A673 (cell line): Measurements from ENCODE around the gene PALS1. TPM values are rescaled to one million over a fixed set of nuclear protein-coding genes. Genes with fewer than 3 reads are reported as not detected.

Experiments
- BruUV-seq: library from RNA; stranded (reverse); fragments of 400-500 nt; replicated peaks from 2 replicates; lab custom pipeline; 2021; lab: Mats Ljungman, UMichigan
- CTCF ChIA-PET: fragments of 300-600 bp; sonication (Branson Sonifier 250); formaldehyde crosslinking; loops from one replicate; lab custom pipeline; 2022; ENCODE audit warnings: antibody characterized with exemption; lab: Charles Lee
- POLR2A ChIA-PET: fragments of 300-600 bp; sonication (Branson Sonifier 250); formaldehyde crosslinking; loops from one replicate; lab custom pipeline; 2022; ENCODE audit warnings: antibody characterized with exemption; ENCODE audit not compliant: low non-redundant PET; lab: Charles Lee
- DNase-seq: peaks from one replicate; pipeline ENCODE4 v3.0.0-alpha.2; 2015; ENCODE audit warnings: low spot score
- H3K27ac ChIP-seq: fragments of 200-600 bp; sonication (generic); 2 replicates; pipeline ENCODE4 v1.5.1; 2016; ENCODE audit warnings: mixed run types, low read depth, mild to moderate bottlenecking, mixed read lengths, antibody characterized with exemption, low read length; ENCODE audit not compliant: poor library complexity, severe bottlenecking
- H3K27me3 ChIP-seq: fragments of 200-600 bp; sonication (generic); replicated peaks from 2 replicates; pipeline ENCODE4 v1.6.1; 2017; ENCODE audit warnings: mixed run types, low read depth, mild to moderate bottlenecking, mixed read lengths, antibody characterized with exemption, low read length; ENCODE audit not compliant: insufficient read depth, poor library complexity
- H3K36me3 ChIP-seq: fragments of 200-600 bp; sonication (generic); 2 replicates; pipeline ENCODE4 v1.6.1; 2016; ENCODE audit warnings: mixed run types, mild to moderate bottlenecking, mixed read lengths, antibody characterized with exemption, low read length; ENCODE audit not compliant: insufficient read depth, poor library complexity, severe bottlenecking
- H3K4me1 ChIP-seq: fragments of 200-600 bp; sonication (generic); 2 replicates; pipeline ENCODE4 v1.6.1; 2017; ENCODE audit warnings: mixed run types, mild to moderate bottlenecking, mixed read lengths, antibody characterized with exemption, low read length; ENCODE audit not compliant: insufficient read depth, poor library complexity, severe bottlenecking
- H3K4me3 ChIP-seq: fragments of 200-600 bp; sonication (generic); 2 replicates; pipeline ENCODE4 v1.5.1; 2016; ENCODE audit warnings: low read depth, mixed run types, mild to moderate bottlenecking, mixed read lengths, low read length; ENCODE audit not compliant: poor library complexity, severe bottlenecking
- H3K9me3 ChIP-seq: fragments of 200-600 bp; sonication (generic); 2 replicates; pipeline ENCODE4 v1.6.1; 2016; ENCODE audit warnings: mixed run types, low read depth, mild to moderate bottlenecking, mixed read lengths, antibody characterized with exemption, low read length; ENCODE audit not compliant: poor library complexity, severe bottlenecking
- EZH2 ChIP-seq: fragments of 200-600 bp; sonication (generic); IDR thresholded peaks from 2 replicates; pipeline ENCODE4 v1.6.1; 2017; ENCODE audit warnings: borderline replicate concordance, low read depth, mild to moderate bottlenecking, mixed read lengths, antibody characterized with exemption, low read length; ENCODE audit not compliant: poor library complexity, severe bottlenecking
- intact Hi-C: fragments of 100-400 bp; cut with micrococcal nuclease; formaldehyde crosslinking; loops from one replicate; pipeline ENCODE4 v1.10.0; 2022; ENCODE audit not compliant: unreplicated experiment
- total RNA-seq: library from RNA; stranded (reverse); gene quantifications from 2 replicates; pipeline ENCODE4 v1.2.3, GENCODE V29; 2021
- TF ChIP-seq, protein P1 (sequence below): fragments of 300-800, 200-600 bp; sonication (generic); conservative IDR thresholded peaks from 2 replicates; pipeline ENCODE4 v1.5.1; 2017; ENCODE audit warnings: low read depth, mild to moderate bottlenecking, antibody characterized with exemption, low read length, moderate library complexity, mixed read lengths

PALS1 gene
- total RNA-seq, 1 experiment from 2014 or later = 112 TPM

DNA sequence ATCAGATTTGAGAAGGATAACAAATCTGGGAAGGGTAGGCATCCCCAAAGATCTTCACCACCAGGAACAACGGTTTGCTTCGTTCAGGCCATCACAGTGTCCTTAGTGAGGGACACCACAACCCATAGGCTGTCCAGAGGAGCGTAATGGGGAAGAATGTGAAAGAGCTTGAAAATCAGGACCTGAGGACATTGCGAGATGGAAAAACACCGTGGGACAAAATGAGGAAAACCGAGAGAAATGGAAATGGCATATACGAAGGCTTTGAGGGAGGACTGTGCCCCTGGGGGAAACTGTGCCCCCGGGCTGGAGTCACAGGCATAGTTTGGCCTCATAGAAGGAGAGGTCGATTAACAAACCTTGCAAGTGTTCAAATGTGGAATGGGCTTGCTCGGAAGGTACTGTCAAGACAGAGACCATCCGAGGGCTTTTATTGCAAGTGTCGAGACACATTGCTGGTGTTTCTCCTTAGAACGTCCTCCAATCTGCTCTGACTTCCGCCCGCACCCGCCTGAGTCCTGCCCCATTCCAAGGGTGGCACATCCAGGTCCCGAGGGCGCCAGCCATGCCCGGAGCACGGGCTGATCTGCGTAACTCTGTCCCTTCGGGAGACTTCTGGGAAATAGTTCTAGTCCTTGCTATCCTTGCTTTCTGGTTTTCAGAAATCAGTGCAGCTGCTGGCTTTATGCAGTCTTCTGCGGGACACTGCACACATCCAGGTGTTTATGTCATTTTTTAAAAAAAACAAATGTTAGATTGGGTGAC, 885 bp upstream of the PALS1 start:
- Histone ChIP-seq H3K36me3 (peaks cover 6% of the 10 kb centered on the region), H3K27me3 (no peaks in the 10 kb centered on the region), H3K27ac (peak overlapping the region; percentile 92), H3K9me3 (no peaks in the 10 kb centered on the region), H3K4me1 (peaks cover 15% of the 10 kb centered on the region), H3K4me3 (peak overlapping the region; percentile 78)
- TF ChIP-seq, protein P1, sequence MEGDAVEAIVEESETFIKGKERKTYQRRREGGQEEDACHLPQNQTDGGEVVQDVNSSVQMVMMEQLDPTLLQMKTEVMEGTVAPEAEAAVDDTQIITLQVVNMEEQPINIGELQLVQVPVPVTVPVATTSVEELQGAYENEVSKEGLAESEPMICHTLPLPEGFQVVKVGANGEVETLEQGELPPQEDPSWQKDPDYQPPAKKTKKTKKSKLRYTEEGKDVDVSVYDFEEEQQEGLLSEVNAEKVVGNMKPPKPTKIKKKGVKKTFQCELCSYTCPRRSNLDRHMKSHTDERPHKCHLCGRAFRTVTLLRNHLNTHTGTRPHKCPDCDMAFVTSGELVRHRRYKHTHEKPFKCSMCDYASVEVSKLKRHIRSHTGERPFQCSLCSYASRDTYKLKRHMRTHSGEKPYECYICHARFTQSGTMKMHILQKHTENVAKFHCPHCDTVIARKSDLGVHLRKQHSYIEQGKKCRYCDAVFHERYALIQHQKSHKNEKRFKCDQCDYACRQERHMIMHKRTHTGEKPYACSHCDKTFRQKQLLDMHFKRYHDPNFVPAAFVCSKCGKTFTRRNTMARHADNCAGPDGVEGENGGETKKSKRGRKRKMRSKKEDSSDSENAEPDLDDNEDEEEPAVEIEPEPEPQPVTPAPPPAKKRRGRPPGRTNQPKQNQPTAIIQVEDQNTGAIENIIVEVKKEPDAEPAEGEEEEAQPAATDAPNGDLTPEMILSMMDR = no peak
- TF ChIP-seq EZH2 = no peak
- ChIA-PET CTCF (interaction anchor here (1.4 kb wide), 1 partner anchor 46 kb away, joined by 4 read pairs; no protein-coding TSS in a partner anchor), POLR2A (interaction anchor here (0.7 kb wide), 1 partner anchor 37 kb away, joined by 3 read pairs; no protein-coding TSS in a partner anchor)
- peak; percentile 43 for DNase-seq
- BruUV-seq = TSS peak; percentile 89
- intact Hi-C loops = loop anchor here (2.0 kb wide), 2 partner anchors 42 to 72 kb away; no protein-coding TSS in a partner anchor

DNA sequence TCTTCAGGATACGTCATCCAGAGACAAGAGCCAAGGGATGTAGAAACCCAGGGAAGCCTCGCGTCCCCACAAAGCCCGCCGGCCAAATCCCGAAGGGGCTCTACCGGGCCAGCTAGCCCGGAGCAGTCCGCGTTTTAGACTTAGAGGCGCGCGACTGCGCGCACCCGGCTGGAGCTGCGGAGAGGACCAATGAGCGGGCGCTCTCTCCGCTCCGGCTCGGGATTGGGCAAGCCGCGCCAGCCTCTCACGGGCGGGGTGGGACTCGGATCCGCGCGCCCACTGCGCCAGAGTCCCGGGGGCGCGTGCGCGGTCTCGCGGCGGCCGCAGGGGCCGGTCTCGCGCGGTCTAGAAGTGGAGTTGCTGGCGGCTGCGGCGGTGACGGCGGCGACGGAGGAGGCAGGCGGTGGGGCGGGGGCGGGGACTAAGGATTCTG, 241 bp upstream of the PALS1 start:
- Histone ChIP-seq H3K27me3 (no peaks in the 10 kb centered on the region), H3K36me3 (peaks cover 6% of the 10 kb centered on the region), H3K9me3 (no peaks in the 10 kb centered on the region), H3K4me1 (peaks cover 20% of the 10 kb centered on the region), H3K27ac (peak overlapping the region; percentile 92), H3K4me3 (peak overlapping the region; percentile 78)
- intact Hi-C loops = loop anchor here (2.0 kb wide), 2 partner anchors 42 to 72 kb away; no protein-coding TSS in a partner anchor
- peak; percentile 99 for DNase-seq
- no TSS peak for BruUV-seq
- CTCF ChIA-PET = interaction anchor here (1.4 kb wide), 1 partner anchor 45 kb away, joined by 4 read pairs; no protein-coding TSS in a partner anchor
- no peak for TF ChIP-seq EZH2
- TF ChIP-seq, protein P1 = no peak
- POLR2A ChIA-PET = interaction anchor here (0.5 to 0.7 kb wide), 2 partner anchors 37 to 45 kb away, joined by 3 read pairs; no protein-coding TSS in a partner anchor

DNA sequence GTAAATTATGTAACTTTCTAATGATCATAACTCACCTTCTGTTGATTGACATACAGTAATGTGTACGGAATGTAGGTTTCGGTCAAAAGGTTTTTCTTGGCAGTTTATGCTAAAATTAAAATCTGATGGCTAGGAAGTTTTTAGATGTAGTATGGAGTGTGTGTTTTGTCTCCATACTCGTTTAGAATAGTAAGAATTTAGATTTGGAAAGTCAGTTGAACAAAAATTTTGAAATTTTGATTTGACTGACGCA, 859 bp downstream of the PALS1 start:
- ChIA-PET CTCF (no interaction called here), POLR2A (no interaction called here)
- Histone ChIP-seq H3K27me3 (no peaks in the 10 kb centered on the region), H3K9me3 (no peaks in the 10 kb centered on the region), H3K4me3 (peak overlapping the region; percentile 78), H3K36me3 (peaks cover 6% of the 10 kb centered on the region), H3K27ac (peak overlapping the region; percentile 92), H3K4me1 (peaks cover 24% of the 10 kb centered on the region)
- TF ChIP-seq, protein P1 = no peak
- TF ChIP-seq EZH2 = no peak
- no peak for DNase-seq
- no TSS peak for BruUV-seq
- intact Hi-C loops = no loop called here
